SU-DHL-6 (cell line): ENCODE data around the gene NPAS2.

ENCODE experiments used
- EZH2phosphoT487 ChIP-seq: fragments of 200-600 bp; sonication (generic), shearing (Covaris generic); conservative IDR thresholded peaks from 2 replicates; pipeline ENCODE4 v1.6.1; 2018; ENCODE audit warnings: mild to moderate bottlenecking, antibody characterized with exemption, low read length, moderate library complexity, mixed read lengths
- TF ChIP-seq, protein P1 (sequence below): fragments of 200-600 bp; sonication (generic); IDR thresholded peaks from one replicate; pipeline ENCODE4 v1.5.1; 2017; ENCODE audit warnings: antibody characterized with exemption, mild to moderate bottlenecking, low read length, moderate library complexity; ENCODE audit not compliant: insufficient read depth, poor library complexity, severe bottlenecking

DNA sequence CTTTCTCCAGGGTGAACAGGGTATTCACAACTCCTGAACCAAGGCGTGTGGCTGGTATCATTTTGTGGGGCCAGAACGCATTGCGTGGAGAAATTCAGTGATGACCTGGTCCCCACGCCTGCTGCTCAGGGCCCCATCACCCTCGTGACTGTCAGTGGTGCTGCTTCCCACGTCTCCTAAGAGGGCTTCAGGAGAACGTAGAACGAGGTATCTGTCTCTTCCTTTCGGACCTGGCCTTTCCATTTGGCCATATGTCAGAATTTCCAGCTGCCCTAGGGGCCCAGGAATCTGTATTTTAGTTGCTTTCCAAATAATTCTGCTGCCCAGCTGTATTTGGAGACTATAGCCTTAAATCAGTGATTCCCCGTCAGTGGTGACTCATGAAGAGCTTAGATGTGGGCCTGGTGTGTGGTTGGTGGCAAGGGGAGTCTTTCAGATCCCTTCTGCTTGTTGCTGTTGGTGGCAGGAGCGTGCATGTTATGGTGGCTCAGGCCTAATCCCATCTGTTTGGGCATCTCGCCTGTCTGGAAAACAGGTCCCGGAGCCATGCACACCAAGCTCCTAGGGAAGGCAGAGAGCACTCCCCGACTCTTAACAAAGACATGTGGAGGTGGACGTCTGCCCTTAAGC is 56.4 kb downstream of the NPAS2 start:
- TF ChIP-seq, protein P1, sequence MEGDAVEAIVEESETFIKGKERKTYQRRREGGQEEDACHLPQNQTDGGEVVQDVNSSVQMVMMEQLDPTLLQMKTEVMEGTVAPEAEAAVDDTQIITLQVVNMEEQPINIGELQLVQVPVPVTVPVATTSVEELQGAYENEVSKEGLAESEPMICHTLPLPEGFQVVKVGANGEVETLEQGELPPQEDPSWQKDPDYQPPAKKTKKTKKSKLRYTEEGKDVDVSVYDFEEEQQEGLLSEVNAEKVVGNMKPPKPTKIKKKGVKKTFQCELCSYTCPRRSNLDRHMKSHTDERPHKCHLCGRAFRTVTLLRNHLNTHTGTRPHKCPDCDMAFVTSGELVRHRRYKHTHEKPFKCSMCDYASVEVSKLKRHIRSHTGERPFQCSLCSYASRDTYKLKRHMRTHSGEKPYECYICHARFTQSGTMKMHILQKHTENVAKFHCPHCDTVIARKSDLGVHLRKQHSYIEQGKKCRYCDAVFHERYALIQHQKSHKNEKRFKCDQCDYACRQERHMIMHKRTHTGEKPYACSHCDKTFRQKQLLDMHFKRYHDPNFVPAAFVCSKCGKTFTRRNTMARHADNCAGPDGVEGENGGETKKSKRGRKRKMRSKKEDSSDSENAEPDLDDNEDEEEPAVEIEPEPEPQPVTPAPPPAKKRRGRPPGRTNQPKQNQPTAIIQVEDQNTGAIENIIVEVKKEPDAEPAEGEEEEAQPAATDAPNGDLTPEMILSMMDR: no peak
- TF ChIP-seq EZH2phosphoT487: no peak
